ENCODE results near the gene JADE1.

JADE1 gene

GRCh38 chr4:128876200-128876599 is 66.7 kb downstream of the JADE1 start:
- no peak for DNase-seq (ENCODE audit: low read depth)

DNA sequence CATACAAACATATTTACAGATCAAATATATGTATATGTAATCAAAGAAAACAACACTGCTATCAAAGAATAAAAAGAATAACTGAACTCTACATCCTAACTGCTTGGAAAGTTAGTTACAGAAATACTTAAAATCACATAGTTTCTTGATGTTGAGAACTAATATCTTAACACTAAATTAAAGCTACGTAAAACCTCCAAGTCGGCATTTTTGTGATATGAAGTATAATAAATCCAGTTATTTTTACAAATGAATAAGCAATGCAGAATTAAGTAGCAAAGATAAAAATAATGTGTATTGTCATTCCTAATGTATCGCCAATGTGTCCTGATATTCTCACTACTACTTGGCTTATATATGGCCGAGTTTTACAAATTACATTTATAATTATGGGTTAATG is 68.4 kb downstream of the JADE1 start:
- no peak for DNase-seq (ENCODE audit: low read depth)

GRCh38 chr4:128879283-128879682 is 69.8 kb downstream of the JADE1 start:
- DNase-seq (ENCODE audit: low read depth): no peak

DNA sequence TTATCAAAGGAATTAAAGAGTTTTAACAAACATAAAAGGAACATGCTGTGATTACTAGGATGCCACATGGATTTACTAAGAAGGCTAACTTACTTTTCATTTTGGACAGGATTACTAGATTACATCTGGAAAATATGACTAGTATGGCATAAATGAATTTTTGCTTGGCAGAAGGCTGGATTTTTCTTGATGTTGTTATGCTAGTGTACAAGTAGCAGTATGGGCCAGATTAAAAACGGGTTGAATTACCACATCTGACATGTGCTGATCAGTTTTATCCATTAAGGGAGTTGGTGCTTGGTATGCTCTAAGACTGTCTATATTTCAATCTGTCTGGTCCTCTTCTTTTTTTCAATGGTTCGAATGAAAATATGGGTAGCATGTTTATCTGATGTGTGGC is 70.5 kb downstream of the JADE1 start:
- DNase-seq (ENCODE audit: low read depth): no peak

GRCh38 chr4:128880662-128881061 is 71.2 kb downstream of the JADE1 start:
- DNase-seq (ENCODE audit: low read depth): no peak

GRCh38 chr4:128904821-128905220 is 95.3 kb downstream of the JADE1 start:
- DNase-seq (ENCODE audit: low read depth): no peak

- no peak for DNase-seq (ENCODE audit: low read depth)
Observed at GRCh38 chr4:128906581-128906980, 97.1 kb downstream of the JADE1 start.

- DNase-seq (ENCODE audit: low read depth): no peak
Observed at GRCh38 chr4:128907981-128908380, 98.5 kb downstream of the JADE1 start.

DNA sequence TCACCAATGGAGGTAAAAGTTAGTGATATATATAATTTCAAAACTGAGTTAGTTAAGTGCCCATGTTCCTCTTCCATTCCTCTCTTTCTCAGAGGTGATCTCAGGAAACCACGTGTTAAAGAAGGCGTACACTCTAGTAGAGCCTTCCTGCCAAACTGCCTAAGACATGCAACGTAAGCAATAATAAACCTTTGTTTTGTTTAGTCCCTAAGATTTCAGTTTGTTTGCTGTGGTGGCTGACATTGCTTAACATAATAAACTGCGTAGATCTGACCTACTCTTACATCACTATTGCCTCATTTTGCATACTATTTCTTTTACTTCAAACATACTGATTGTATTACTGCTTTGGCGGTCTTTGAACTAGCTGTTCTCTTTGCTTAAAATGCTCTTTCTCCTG is 99.2 kb downstream of the JADE1 start:
- DNase-seq (ENCODE audit: low read depth): no peak

- DNase-seq (ENCODE audit: low read depth): no peak
Observed at GRCh38 chr4:128913228-128913627, 103.7 kb downstream of the JADE1 start.

GRCh38 chr4:128915544-128915943 is 106.0 kb downstream of the JADE1 start:
- no peak for DNase-seq (ENCODE audit: low read depth)

DNA sequence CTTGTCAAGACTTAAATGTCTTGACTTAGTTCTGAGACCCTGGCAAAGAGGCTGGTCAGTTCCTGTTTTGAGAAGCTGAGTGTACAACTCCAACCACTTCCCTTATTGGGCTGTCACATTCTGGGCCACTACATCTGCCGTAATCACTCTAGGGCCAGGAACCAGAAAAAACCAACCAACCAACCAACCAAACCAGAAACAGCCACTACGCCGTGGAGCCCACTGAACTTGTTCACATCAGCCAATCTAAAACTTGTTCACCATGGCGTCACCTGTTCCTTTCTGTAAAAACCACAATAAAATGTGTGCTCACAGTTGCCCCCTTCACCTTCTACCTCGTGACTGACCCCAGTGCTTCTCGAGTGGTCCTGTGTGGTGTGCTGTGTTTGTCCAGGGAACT is 107.3 kb downstream of the JADE1 start:
- no peak for DNase-seq (ENCODE audit: low read depth)

- no peak for DNase-seq (ENCODE audit: low read depth)
Observed at GRCh38 chr4:128917781-128918180, 108.3 kb downstream of the JADE1 start.

DNA sequence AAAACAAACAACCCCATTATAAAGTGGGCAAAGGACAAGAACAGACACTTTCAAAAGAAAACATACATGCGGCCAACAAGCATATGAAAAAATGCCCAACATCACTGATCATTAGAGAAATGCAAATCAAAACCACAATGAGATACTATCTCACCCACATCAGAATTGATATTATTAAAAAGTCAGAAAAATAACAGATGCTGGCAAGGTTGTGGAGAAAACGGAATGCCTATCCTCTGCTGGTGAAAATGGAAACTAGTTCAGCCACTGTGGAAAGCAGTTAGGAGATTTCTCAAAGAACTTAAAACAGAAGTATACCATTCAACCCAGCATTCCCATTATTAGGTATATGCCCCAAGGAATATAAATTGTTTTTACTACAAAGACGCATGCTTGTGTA is 112.5 kb downstream of the JADE1 start:
- DNase-seq (ENCODE audit: low read depth): no peak

All from stimulated activated CD8-positive, alpha-beta memory T cell treated with anti-CD3 and anti-CD28 coated beads, Interleukin-15, amount 100 ng/mL, for 24 hours (primary cell).